Activated gamma-delta T cell treated with anti-CD3 and anti-CD28 coated beads, Interleukin-2, amount 50 U/mL, for 16 hours (primary cell): ENCODE results near the gene PRRT4.

Source experiments
- DNase-seq: peaks from one replicate; pipeline ENCODE4 v3.0.0-alpha.2; 2020; ENCODE audit warnings: low read depth

PRRT4 gene

DNA sequence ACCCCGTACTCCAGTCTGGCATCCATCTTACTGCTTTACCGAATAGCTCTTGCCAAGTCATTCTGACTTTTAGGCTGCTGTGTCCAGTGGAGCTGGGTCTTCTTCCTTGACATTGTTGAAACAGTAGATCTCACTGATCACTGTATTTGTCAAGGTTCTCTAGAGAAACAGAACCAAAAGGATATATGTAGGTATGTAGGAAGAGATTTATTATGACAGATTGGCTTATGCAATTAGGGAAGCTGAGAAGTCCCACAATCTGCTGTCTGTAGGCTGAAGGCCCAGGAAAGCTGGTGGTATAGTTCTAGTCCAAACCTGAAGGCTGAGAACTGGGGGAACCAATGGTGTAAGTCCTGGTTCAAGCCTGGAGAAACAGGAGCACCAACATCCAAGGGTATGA, 12.1 kb upstream of the PRRT4 start:
- DNase-seq, result no peak

DNA sequence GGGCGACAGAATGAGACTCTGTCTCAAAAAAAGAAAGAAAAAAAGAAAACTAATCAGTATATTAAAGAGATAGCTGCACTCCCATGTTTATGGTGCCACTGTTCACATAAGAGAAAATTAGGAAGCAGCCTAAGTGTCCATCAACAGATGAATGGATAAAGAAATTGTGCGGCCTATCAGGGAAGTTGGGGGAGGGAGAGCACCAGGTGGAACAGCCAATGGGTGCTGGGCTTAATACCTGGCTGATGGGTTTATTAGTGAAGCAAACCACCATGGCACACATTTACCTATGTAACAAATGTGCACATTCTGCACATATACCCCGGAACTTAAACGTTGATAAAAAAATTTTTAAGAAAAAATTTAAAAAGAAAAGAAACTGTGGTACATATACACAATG, 9.0 kb upstream of the PRRT4 start:
- DNase-seq, result no peak

DNA sequence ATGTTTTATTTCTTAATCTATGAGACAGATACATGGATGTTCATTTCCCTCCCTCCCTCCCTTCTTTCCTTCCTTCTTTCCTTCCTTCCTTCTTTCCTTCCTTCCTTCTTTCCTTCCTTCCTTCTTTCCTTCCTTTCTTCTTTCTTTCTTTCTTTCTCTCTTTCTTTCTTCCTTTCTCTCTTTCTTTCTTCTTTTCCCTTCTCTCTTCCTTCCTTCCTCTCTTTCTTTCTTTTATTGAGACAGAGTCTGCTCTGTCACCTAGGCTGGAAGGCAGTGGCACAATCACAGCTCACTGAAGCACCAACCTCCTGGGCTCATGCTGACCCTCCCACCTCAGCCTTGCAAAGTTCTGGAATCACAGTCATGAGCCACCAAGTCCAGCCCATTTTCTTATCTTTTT, 5.5 kb upstream of the PRRT4 start:
- DNase-seq, result no peak

DNA sequence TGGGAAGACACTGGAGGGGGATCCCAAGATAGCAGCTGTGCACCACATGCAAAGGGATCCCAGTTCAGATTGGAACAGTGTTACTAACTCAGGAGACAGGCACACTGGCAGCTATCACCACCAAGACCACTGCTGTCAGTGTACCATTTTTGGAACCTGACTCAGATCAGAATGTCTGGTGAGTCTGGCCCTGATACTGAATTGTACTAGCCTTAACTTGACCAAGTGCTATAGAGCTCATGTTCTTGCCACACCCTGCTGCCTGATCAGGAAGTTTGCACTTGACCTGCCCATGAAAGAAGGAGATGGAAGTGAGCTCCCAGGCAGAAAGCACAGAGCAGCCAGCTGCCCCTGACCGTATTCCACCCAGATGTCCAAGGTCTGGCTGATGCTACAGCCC, 4.8 kb upstream of the PRRT4 start:
- no peak for DNase-seq

DNA sequence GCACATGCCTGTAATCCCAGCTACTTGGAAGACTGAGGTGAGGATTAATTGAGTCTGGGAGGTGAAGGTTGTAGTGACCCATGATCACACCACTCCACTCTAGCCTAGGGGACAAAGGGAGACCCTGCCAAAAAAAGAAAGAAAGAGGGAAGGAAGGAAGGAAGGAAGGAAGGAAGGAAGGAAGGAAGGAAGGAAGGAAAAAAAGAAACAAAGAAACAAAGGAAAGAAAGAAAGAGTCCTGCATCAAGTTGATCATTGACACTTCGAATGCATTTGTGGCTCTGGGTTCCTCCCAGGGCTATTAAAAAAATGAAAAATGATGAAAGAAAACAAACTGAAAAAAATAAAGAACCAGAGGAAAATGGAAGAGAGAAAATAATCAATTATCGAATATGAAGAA, 3.9 kb upstream of the PRRT4 start:
- DNase-seq, result no peak

DNA sequence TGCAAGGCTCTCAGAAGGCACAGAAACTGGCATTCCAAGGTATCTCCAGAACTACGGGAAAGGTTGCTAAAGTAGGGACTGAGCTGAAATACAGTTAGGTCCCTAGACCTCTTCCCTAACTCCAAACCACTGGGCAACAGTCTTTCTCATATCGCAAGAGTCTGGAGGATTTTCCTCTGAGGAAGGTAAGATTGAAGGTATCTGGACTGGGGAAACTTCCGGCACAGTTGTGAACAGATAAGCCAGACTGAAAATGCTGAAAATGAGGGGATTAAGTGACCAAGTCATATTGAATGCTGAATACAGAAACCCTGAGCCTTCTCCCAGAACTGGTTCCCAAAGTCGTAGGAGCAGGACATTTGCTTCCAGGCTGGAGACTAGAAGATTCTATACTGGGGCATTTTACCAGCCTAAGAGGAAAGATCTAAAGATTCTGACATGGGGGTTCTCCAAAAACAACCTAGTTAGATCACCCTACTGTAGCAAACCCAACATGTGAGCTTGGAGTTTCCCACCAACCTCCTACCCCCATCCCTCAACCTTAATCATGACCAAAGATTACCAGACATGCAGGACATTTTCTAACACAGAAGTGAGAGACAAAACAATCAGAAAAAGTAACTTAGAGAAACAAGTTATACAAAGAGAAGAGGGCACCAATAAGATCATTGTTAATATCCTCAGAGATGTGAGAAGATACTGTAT, 2.8 kb upstream of the PRRT4 start:
- DNase-seq, result no peak

DNA sequence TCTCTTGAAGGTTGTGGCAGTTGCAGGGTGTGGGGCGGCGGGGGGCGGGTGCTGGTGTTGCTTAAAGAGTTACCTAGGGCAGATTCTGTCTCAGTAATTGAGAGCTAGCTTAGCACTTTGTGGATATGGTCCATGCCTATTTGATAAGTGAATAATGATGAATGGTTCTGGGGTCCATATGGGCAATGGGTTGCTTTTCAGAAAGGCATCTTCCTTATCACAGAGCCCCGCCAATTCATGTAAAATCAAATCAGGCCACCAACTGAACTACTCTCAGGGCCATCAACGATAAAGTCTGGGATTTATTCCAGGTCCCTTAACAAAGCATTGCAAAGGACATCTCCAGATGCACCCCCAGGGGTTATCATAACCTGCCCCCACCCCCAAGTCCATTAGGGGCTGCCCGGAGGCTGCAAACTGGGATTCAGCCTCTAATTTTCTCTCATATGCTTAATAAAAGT, 1.8 kb upstream of the PRRT4 start:
- no peak for DNase-seq

DNA sequence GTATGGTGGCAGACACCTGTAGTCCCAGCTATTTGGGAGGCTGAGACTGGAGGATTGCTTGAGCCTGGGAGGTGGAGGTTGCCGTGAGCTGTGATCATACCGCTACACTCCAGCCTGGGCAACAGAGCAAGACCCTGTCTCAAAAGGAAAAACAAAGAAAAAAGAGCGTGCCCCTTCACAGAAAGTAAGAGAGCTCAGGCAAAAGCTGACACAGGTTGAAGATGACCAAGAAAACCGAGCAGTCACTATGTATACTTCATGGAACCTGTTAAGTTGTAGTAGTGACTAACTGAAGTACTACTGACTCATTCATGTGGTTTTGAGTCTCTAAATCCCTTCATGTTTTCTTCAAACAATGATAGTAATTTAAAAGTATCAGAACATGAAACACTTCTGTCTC, 1.2 kb upstream of the PRRT4 start:
- no peak for DNase-seq

DNA sequence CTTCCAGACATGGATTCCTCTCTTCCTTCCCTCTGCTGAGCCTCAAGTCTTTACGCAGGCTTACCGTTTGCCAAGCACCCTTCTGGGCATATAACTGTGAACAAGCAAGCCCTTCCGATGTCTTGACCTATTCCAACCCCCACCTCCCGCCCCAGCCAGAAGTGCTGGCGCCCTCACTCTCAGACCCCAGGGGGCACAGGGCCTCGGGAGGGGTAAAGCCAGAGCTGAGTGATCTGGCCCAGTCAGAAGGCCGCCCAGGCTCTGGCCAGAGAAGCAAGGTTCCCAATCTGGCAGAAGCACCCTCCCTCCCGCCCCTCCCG, 1.2 kb downstream of the PRRT4 start:
- no peak for DNase-seq

DNA sequence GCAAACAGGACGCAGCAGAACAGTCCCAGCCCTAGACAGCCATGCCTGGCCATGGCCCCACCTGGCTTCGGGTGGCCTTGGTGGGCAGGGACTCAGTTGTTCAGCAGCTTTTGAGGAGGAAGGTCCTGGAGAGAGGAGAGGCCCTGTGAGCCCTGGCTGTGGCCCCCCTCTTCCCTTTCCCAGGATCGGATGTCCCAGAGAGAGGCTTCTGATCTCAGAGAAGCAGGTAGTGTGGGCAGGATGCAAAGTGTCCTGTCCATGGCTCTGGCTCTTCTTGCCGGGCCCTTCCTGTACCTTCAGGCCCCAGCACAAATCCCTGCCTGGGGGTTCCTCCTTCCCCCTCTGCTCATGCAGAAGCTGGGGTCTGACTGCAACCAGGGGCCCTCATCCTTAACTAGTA, 1.6 kb downstream of the PRRT4 start:
- no peak for DNase-seq

DNA sequence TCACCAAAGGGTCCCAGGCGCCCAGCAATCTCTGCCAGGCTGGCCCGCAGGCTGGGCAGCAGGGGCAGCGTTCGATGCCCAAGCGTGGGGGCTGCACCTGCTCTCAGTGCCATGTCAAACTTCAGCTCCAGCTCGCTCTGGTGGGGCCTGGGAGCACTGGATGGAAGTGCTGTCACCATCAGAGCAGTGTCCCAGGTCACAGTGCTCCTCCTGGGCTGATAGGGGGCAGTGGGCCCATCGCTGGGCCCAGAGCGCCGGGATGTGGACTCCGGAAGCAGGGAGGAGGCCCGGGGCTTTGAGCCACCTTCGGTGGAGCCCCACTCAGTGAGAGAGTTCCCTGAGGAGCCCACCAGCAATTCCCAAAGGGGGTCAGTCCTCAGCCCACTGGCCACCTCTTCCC, 2.2 kb downstream of the PRRT4 start:
- DNase-seq, result no peak

DNA sequence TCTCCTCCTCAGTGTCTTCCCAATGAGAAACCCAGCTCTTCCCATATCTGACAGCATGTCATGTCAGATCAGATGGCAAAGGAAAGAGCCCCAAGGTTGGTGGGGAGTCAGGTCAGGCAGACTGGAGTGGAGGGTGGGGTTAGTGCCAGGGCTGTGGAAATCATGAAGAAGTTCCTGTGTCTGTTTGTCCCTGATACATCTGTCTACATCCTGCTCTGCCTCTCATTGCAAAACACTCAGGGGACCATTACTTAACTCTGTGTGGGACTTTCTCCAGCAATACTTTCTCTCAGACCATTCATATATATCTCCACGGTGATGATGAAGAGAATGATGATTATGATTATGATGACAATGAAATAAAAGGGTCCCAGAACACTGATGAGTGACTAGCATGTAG, 3.3 kb downstream of the PRRT4 start:
- DNase-seq, result no peak

DNA sequence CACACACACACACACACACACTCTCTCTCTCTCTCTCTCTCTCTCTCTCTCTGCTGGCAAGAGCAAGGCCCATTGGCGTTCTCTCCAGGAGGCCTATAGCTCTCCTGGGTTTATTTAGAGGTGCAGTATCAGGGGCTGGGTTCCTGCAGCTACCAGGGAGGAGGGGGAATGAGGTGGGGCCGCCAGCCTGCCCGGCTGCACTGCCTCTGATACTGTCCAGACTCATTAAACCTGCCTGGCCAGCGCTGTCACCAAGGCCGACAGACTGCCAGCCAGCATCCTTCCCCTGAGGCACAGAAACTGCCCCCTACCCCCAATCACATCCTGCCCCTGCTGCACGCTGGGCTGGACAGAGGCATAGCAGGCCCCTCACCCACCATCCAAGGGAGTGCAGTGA, 4.3 kb downstream of the PRRT4 start:
- no peak for DNase-seq

DNA sequence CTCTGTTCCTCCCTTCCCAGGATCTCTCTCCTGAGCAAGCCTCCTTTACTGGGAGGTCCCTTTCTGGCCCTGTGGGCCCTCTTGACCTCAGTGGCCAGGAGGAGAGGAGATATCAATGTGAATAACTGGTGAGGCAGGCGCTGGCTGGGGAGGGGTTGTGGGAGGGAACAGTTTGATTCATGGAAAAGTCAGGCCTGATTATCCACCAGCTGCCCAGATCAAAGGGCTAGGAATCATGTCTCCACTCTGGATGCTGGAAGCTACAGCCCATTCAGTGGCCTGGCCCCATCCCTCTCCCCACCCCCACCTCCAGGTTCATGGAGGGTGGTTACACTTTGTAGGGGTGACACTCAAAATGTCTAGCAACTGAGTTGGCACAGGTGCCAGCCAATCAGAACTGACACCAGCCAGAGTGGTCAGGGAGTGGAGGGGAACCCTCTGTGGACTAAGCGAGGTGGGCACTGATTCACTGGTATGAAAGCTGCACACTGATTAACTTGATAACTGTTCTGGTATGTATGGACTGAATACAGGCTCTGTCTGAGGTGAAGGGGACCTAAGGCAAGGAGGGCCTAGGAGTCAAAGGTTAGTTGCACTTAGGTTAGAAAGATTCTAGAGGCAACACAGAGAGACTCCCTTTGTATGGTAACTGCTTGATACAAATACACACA, 4.8 kb downstream of the PRRT4 start:
- no peak for DNase-seq

DNA sequence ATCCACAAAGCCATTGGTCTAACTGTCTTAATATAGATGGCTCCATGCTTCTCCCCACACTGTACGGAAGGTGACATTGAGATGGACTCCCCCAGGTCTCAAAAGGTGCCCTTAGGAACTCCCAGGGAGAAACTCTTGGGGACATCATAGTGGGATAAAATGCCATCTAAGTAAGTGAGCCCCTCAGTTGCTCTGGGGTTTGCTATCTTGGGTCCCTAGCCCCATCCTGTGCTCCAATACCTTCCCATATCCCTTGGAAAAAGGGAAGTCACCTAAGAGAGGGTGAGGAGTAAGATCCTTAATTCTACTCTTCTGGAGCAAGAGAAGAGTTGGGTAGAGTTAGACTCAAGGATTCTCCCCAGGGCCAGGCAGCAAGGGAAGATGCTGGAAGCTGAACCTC, 7.9 kb downstream of the PRRT4 start:
- DNase-seq, result no peak

DNA sequence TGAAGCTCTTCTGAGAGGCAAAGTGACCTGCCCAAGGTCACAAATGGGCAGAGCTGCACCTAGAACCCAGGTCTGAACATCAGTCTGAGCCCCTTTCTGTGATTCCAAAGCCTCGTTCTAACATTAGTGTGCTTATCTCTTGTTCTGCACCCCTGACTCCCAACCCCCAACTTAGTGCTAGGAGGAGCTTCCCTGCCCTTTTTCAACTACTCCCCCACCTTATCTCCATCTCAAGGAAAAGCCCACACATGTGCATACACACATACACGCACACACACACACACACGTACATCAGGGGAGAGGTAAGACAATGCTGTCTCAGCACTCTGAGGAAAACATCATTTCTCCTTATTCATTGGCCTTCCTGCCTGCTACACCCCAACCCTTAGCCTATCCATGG, 8.3 kb downstream of the PRRT4 start:
- no peak for DNase-seq

DNA sequence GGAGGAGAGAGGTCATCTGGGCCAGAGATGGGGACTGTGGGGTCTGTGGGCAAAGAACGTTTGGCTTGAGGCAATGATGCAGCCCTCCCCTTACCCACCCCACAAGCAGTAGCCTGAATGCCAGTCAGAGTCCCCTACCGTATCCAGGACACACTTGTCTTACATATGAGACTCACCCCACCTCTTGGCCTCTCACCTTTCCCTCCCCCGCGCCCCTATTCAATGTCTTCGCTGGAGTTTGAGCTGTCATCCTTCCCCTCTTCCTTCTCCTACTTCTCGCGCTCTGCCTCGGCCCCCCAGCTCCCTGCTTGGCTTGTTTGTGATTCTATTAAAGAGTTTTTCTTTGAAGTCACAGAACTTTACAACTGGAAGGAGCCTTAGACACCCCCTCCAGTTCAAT, 8.9 kb downstream of the PRRT4 start:
- no peak for DNase-seq

DNA sequence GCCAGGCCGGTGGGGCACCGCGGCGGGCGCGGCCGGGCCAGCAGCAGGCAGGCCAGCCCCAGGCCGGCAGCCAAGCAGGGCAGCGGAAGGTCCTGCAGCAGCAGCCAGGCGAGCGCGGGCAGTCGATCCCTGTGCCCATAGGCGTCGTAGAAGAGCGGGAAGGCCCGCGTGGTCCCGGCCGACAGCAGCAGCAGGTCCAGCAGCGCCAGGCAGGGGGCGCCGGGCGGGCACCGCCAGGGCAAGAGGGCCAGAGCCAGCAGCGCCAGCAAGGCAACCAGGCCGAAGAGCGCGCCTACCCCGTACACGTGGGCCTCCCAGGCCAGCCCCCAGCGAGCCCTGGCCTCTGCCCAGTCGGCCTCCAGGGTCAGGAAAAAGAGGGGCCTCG, 9.3 kb downstream of the PRRT4 start:
- no peak for DNase-seq

DNA sequence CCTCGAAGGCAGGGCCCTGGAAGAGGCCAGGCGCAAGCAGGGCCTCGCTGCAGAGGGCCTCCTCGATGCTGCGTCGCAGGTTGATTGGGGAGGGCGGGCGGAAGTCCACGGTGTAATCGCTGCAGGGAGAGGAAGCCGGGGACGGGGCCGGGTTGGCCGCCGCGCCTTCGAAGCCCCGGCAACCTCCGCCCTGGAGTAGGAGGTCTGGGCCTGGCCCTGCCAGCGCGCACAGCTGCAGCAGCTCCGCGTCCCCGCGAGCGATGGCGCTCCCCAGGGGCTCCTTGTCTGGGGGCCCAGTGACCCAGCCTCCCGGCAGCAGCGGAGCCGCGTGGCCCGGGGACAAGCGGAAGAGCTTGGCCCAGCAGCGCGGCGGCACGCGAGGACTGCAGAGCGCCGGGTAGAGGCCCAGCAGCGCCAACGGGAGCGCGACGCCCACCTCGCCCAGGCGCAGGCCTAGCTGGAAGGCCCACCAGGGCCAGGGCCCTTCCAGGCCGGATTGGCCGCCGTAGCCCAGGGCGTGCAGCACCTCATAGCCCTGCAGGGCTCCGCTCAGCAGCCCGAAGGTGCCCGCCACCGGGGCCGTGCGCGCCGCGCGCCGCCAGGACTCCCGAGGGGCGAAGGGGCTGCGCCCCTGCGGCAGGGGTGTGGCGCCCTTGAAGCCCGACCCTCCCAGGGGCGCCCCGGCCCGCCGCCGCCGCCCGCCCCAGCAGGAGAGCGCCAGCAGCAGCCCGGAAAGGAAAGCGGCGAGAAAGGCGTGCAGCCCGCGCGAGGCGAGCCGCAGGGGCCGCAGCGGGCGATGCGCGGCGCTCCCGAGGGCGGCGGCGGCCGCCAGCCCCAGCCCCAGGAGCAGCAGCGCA, 10.0 kb downstream of the PRRT4 start:
- no peak for DNase-seq

DNA sequence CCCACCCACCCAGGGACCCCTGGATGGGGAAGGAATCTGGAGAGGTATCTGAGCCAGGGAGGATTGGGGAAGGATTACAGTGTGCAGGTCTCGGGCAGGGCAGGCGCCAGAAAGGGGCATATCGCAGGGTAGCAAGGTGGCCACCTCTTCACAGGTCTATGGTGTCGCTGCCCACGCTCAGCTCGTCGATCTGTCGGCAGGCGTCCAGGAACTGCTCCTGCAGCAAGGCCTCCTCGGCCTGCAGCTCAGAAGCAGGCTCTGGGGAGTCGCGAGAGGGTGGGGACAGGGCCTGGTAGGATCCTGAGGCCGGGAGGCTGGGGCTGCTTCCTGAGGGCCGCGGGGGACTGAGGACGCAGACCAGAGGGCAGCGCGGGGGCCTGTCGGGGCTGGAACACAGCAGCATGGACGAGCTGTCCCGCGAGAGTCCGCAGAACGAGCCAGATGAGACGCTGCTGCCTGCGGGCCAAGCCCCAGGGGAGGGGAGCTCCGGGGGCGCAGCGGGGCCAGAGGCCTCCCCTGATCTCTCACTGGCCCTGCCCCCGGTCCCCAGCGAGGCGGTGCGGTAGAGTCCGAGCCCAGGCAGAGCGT, 10.7 kb downstream of the PRRT4 start:
- DNase-seq, result no peak

DNA sequence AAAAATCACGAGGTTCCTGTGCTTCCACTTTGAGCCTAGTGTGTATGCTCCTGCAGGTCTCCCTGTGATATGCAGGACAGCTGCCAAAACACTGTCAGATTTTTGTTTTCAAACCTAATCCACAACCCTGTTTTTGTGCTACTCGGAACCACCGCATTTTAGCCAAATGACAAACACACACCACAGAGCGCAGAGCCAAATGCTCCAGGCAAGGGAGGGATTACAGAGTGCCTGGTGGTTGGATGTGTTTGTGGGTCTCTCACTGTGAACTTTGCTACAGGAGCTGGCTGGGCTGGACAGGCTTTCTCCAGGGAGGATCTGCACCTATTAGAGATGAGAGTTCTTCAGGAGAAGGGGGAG, 12.0 kb downstream of the PRRT4 start:
- DNase-seq, result no peak

DNA sequence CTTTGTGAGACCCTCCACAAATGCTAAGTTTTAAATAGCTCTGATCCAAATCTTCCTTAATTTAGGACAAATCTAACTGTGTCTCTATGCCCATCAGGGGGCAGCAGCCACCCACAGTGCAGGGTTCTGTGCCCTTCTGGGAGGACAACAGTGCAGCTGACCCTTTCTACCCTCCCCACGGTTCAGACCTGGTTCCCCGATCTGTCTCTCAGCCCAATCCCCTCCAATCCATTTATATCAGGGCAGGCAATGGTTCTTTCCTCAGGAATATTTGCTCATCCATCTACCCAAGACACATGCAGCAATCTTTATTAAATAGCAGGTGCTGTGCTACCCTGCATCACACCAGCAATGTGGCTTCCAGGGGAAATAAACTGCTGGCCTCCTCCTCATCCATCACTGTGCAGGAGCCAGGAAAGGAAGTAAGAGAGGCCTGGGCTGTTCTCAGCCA, 13.8 kb downstream of the PRRT4 start:
- peak; percentile 34 for DNase-seq

DNA sequence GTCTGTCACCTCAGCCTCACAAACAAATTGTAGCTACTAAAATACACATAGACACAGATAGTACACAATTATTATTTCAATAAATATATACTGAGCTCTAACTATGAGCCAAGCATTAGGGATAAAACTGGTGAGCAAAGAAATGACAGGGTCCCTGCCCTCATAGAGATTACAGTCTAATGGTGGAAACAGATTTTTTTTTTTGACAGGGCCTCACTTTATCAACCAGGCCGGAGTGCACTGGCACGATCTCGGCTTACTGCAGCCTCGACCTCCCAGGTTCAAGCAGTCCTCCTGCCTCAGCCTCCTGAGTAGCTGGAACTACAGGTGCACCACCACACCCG, 17.1 kb downstream of the PRRT4 start:
- no peak for DNase-seq
